Stimulated activated CD8-positive, alpha-beta memory T cell treated with anti-CD3 and anti-CD28 coated beads, Interleukin-12 subunit alpha, Interleukin-12 subunit beta, amount 100 ng/mL, for 1 hour (primary cell): ENCODE data around the gene TRERF1.

Experiments
- DNase-seq: peaks from one replicate; pipeline ENCODE4 v3.0.0-alpha.2; 2020; ENCODE audit warnings: low read depth

Gene TRERF1

GRCh38 chr6:42367353-42368011 is 84.2 kb downstream of the TRERF1 start:
- no peak for DNase-seq

DNA sequence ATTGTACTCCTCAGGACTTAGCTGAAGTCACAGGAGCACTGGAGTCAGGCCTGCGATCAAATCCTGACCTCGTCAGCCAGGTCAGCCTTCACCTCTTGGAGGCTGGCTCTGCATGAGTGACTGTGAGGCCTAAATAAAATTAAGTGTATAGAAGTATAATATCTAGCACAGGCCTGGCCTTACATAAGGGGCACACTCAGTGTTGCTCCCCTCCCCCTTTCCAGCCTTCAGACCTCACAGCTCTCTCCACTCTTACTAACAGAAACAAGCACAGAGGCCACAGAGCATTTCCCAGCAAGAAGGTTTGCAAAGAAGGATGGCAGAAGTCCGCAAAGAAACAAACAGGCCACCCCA is 84.8 kb downstream of the TRERF1 start:
- DNase-seq = no peak

- DNase-seq = no peak
Measured at GRCh38 chr6:42366011-42366705, 85.6 kb downstream of the TRERF1 start.

DNA sequence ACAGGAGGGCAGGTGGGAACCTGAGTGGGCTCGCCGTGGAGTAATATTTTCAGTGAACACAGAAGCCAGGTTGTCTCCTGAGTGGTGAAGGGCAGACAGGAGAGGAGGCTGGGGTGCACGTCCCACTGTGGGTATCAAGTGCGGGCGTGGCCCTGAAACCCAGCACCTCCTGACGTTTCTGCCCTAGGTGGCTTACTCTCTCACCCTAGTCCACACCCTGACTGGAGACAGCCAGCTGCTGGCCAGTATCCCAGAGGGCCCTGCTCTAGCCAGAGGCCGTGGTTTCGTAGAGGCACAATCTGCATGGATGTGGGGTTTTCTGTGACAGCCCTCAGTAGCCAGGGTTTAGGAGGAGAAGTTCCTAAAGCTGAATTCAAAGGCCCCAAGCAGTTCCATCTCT is 86.7 kb downstream of the TRERF1 start:
- DNase-seq = no peak

GRCh38 chr6:42363926-42364849 is 87.5 kb downstream of the TRERF1 start:
- no peak for DNase-seq

- DNase-seq = no peak
Measured at GRCh38 chr6:42361036-42361435, 90.7 kb downstream of the TRERF1 start.

GRCh38 chr6:42359021-42359420 is 92.7 kb downstream of the TRERF1 start:
- no peak for DNase-seq

- no peak for DNase-seq
Measured at GRCh38 chr6:42355416-42355815, 96.3 kb downstream of the TRERF1 start.

DNA sequence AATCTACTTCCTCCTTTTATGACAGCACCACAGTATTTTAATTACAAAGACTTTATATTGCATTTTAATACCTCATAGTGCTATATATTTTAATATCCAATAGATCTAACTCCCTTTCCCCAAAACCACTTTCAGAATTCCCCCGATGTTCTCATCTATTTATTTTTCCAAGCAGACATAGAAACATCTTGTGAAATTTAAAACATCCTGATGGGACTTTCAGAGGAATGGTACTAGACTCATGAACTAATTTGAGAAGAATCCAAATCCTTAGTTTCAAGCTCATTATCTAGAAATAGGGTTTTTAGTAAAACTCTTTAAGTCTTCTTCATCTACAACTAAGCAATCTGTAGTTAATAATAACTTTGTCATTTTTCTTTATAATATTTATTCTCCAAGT is 97.0 kb downstream of the TRERF1 start:
- no peak for DNase-seq

DNA sequence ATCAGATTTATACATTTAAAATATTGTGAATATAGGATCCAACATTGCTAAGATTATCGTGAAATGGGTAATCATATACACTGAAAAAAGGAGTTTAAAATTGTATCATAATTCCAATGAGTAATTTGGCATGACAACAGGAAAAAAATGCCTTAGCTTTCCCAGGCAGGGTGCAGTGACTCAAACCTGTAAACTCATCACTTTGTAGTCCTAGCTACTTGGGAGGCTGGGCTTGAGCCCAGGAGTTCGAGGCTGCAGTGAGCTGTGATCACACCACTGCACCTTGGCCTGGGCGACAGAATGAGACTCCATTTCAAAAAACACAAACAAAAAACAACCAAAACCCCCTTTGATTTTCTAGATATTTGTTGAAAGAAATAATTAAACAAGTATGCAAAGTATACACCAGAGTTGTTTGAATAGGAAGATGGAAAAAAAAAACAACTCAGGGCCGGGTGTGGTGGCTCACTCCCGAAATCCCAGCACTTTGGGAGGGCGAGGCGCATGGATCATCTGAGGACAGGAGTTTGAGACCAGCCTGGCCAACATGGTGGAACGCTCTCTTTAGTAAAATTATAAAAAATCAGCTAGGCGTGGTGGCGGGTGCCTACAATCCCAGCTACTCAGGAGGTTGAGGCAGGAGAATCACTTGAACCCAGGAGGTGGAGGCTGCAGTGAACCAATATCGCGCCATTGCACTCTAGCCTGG is 98.7 kb downstream of the TRERF1 start:
- DNase-seq = no peak

GRCh38 chr6:42350911-42351310 is 100.8 kb downstream of the TRERF1 start:
- no peak for DNase-seq

- no peak for DNase-seq
Measured at GRCh38 chr6:42349753-42350511, 101.8 kb downstream of the TRERF1 start.

DNA sequence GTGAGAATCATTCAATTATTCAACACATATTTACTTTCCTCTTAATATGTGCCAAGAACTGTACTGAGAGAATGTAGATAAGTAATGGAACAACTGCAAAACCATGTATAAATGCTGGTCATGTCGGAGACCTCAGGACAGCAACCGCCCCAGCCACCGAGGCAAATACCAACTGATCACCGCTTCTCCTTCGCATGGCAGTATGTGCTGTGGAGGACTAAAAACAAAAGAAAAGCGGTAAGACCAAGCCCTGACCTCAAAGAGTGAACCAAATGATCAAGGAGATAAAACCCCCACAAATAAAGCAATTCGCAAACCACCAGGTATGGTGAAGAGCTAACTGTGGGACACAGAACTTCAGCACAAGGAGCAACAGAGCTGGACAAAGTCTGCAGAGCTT is 104.3 kb downstream of the TRERF1 start:
- DNase-seq = no peak

DNA sequence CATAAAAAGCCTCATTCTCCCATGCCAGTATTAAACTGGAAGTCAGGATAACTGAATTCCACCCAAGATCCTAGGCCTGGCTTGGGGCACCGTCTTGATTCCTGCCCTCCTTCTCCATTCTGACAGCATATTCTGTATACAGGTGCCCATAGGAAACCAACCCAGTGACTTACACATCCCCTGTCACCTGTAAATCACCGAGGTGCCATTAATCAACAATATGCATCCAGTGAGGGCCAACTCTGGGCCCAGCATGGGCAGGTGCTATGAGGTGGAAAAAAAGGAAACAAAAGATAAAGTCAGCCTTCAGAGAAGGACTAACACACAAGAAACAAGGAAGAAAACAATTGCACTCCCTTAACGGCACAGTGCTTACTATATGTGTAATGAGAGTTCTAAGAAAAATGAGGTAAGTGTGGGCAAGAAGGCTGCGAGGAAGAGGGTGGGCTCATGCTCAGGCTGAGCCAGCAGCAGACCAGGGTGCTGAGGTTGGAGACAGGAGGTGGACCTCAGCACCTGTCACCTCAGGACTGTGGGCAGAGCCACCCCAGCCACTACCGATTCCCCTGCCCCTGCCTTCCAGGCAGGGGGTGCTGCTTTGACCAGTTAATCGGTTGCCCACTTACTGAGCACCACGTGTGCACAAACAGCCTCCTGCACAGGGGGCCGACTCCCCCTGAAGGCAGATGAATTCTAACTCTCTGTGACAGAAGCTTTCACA is 105.9 kb downstream of the TRERF1 start:
- no peak for DNase-seq

DNA sequence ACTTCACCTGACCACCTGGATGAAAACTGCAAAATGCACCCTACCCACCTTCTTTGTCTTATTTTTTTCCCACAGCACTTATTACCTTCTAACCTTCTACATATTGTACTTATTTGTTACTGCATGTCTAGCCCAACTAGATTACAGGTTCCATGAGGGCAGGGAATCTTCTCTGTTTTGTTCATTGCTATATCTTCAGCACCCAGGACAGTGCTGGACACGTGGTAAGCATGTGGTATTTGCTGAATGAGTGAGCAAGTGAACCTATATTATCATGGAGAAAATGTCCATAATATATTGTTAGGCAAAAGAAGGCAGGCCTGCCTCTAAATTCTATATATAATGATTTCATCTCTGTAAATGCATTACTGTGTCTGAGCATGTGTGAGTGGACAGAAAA is 107.0 kb downstream of the TRERF1 start:
- no peak for DNase-seq

DNA sequence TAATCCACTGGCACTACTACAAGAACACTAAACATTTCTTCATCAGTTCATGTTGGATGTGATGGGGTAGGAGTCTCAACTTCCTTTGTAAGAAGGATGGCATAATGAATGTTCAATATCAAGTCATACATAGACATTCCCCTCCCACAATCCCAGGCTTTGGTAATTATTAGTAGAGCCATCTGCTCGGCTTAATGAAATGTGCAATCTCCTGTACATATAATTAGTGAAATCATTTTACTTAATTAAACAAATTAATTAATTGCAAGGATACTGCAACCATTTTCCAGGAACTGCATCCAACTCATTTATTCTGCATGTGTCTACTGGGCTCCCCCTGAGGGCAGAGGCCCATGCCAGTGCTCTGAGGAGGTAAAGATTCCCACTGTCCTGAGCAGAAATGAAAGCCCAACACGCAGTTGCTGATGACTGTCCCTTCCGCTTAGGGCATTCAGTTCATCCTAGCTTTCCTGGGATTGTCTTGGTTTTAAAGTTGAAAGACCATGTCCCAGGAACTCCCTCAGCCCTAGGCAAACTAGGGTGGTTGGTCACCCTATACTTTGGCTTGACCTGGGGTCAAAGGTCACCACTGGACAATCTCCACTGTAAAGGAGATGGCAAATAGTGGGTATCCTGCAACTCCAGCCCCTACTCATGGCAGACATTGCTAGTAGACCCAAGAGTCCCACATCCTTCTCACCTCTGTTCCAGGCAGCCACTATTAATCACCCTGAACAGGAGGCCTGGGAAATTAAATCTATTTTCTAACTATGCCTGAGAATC is 109.8 kb downstream of the TRERF1 start:
- no peak for DNase-seq

- DNase-seq = no peak
Measured at GRCh38 chr6:42341221-42341620, 110.5 kb downstream of the TRERF1 start.

GRCh38 chr6:42340511-42340910 is 111.2 kb downstream of the TRERF1 start:
- no peak for DNase-seq

DNA sequence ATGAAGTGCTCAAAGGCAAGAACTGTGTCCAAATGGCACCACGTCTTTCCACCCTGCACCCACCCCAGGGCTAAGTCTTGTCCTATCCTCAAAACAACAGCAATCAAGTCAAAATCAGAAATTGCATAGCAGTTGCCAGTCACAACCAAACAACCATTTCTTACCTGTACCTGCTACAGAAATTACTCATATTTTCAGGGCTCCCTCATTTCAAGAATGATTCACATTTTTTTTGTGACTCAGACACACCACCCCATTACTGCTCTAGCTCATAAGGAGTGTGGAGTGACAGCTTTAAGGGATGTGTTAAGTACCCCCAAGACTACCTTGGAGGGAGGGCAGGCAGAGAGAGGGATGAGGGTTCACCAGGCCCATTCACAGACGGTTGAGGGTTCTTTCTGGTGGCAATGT is 111.7 kb downstream of the TRERF1 start:
- DNase-seq = no peak

DNA sequence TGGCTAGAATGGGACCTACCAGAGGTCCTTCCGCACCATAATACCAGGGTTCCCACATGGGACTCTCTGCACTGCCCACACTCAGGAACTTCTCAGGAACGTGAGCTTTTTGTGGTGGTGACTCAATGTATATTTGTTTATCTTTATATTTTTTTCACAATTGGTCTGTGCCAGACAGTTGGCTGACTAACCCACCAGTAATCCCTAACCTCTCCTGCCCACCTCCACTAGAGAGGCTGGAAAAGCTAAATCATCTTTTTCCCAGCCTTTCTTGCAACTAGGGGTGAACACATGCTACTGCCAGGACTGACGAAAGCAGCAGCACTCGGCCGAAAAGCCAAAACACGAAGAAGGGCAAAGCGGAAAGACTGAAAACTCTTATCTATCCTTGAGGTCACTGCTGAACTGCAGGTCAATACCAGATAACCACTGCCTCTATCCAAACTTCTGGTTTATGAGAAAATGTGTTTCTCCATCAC is 112.9 kb downstream of the TRERF1 start:
- no peak for DNase-seq
